Head of caudate nucleus (tissue), 42 donors: ENCODE measurements around the gene SH3BP4.

Experiments used
- DNase-seq, 42 donors: peaks; one replicate each; pipeline versions ENCODE4 v3.0.0 to v3.0.0-alpha.2; 2020 to 2021; ENCODE audit warnings: mixed read lengths in 7 of 42
- intact Hi-C: fragments of 100-400 bp; cut with DNase I; formaldehyde crosslinking; loops from one replicate; pipeline ENCODE4 v1.15.0; 2022

Gene SH3BP4

GRCh38 chr2:234976479-234977227 lies 24.8 kb downstream of the SH3BP4 start:
- intact Hi-C loops: no loop called here
- DNase-seq: no peak

DNA sequence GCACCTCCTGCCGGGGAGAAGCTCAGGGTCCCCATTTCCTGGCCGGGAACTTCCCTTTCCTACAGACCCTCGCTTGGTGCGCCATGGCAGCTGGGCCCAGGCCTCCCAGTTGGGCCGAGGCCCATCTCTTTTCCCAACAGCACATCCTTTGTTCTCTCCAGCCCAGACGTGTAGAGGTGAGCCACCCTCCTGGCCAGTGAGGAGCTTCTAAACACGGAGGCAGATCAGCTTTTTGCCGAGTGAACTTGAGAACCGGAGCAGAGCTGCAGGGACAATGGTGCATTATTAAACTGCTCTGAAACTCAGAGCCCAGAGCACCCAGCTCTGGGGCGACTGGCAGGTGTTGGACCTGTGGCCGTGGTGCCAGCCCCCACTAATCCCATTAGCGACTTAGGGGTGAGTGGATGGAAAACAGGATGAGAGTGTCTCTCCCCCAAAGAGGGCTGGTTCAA lies 25.4 kb downstream of the SH3BP4 start:
- no peak for DNase-seq

GRCh38 chr2:234978466-234979203 lies 26.8 kb downstream of the SH3BP4 start:
- DNase-seq: no peak
- intact Hi-C loops: no loop called here

More for the DNA sequence above, 25.4 kb downstream of the SH3BP4 start:
- intact Hi-C loops: no loop called here

- DNase-seq: no peak
- intact Hi-C loops: no loop called here
These were observed 27.7 kb downstream of the SH3BP4 start for GRCh38 chr2:234979204-234980167.

- no peak for DNase-seq
- intact Hi-C loops: no loop called here
These were observed 28.8 kb downstream of the SH3BP4 start for GRCh38 chr2:234980451-234981187.

DNA sequence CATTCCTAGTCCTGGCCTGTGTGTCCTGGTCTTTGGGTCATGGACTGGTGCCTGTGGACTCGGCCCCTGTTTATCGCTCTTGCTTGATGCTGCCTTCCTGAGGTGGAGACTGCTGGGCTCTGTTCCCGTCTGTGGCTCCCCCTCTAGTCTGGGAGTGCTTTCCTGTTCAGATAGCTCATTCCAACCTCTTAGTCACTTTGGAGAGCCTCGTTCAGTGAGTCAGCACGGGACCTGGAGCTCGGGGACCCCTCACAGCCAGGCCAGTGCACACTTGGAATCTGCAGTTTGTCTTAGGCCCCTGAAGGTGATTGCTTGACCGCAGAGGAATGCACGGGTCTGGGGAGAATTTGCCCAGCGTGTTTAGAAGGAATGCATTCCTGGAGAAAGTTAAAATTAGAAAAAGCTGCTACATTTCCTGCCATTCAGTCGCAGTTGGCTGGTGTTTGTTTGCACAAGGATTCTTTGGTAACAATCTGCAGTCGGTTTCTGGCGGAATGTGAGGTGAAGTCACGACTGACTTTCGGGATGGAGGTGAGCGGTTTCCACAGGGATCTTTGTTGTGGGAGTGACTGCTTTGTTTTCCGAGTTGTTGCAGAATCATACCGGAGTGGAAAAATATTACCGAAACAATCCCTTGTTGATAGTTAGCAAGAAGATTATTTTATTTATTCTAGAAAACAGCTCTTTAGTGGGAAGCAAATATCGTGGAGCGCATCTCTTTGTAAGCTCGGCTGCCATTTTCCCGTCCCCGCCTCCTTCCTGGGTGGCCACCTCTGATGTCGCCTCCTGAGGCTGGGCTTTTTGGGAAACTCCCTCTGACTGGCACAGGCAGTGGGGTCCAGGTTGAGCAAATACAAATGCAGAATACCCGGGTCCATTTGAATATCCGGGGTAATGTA lies 29.6 kb downstream of the SH3BP4 start:
- intact Hi-C loops: no loop called here
- peak in 1 of 42 donors; percentile 63 for DNase-seq

DNA sequence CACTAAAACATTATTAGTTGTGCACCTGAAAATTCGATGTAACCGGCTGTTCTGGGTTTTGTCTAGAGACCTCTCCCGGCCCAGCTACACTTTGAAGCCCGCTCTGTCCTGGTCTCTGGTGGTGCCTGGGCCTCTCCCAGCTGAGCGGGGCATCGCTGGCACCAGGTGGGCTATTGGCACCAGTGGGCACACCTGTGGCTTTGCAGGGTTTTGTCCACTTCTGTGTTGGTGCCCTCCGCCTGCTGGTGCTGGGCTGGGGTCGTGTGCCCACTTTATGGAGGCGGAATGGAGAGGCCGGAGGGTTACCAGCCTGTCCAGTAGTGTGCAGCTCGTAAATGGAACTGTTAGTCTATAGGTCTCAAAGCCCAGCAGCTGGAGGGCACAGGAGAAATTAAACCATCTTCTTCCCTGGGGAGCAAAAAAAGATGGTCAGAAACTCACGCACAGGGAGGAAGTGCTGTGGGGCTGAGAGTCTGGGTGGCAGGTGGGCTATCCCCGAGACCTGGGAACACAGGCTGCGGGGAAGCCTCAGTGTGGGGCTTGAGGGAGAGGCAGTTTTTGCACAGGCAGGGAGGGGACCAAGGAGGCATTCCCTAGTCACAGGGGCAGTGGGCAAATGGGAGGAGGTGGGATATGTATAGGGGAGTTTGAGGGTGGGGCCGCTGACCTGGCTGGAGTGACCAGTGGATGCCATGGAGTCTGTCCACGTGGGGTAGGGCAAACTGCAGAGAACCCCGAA lies 30.4 kb downstream of the SH3BP4 start:
- no peak for DNase-seq
- intact Hi-C loops: no loop called here

- DNase-seq: no peak
- intact Hi-C loops: no loop called here
These were observed 31.4 kb downstream of the SH3BP4 start for GRCh38 chr2:234983011-234983726.

DNA sequence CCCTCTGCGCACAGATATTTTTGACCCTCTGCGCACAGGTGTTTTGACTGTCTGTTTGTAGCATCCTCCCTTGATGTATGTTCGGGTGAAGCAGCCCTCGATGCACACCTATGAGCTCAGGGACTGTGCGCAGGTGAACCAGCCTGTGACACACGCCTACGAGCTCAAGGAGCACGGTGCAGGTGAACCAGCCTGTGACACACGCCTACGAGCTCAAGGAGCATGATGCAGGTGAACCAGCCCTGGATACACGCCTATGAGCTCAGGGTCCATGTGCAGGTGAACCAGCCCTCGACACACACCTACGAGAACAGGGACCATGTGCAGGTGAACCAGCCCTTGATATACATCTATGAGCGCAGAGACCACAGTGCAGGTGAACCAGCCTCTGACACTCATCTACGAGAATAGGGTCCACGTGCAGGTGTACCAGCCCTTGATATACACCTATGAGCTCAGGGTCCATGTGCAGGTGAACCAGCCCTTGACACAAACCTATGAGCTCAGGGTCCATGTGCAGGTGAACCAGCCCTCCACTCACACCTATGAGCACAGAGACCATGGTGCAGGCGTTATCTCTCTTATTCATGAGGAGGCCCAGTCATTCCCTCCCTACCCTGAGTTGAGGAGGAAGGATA lies 33.9 kb downstream of the SH3BP4 start:
- no peak for DNase-seq

GRCh38 chr2:234986390-234986789 lies 34.6 kb downstream of the SH3BP4 start:
- intact Hi-C loops: no loop called here
- DNase-seq: no peak

More for the DNA sequence above, 33.9 kb downstream of the SH3BP4 start:
- intact Hi-C loops: no loop called here

GRCh38 chr2:234986876-234987720 lies 35.3 kb downstream of the SH3BP4 start:
- no peak for DNase-seq
- intact Hi-C loops: no loop called here

GRCh38 chr2:234987754-234988153 lies 35.9 kb downstream of the SH3BP4 start:
- intact Hi-C loops: no loop called here
- DNase-seq: no peak

DNA sequence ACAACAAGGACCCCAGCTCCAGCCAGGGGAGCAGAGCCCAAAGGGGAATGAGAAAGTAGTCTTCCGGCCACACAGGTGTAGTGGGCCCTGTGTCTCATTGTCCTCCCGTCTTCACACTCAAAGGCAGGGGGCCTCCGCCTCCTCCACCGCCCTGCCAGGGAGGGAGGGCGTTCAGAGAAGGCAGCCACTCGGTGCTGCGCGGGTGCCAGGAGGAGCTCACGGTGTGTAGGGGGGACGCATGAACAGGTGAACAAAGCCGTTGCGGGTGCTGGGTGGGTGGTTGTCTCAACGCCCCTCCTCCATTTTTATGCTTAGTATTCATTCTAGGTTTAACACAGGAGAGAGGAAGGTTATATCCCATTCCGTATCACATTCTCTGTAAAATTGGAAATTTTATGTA lies 36.7 kb downstream of the SH3BP4 start:
- no peak for DNase-seq
- intact Hi-C loops: no loop called here

DNA sequence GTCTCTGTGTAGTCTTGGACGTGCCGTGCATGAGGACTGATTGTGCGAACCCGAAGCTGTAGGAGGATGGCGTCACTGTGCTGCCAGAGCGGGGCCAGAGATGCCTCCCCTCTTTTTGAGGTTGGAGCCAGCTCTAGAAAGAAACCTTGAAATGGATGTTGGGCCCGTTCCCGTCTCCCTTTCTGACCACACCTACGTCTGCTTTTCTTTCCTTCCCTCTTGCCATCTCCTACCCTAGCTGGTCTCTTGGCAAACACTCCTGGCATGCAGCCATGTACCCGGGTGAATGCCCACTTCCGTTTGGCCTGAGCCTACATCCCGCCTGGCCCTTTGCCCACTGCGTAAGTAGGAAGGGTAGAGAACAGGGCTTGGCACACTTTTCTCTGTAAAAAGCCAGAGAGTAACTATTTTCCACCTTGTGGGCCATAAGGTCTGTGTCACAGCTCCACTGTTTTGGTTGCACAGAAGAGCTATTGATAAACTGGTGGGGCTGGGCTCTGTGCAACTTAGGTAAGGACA lies 37.4 kb downstream of the SH3BP4 start:
- intact Hi-C loops: no loop called here
- DNase-seq: peak; percentile 53 to 92 (median 76)

- intact Hi-C loops: no loop called here
- no peak for DNase-seq
These were observed 38.5 kb downstream of the SH3BP4 start for GRCh38 chr2:234990300-234990699.
